ENCODE results near the gene FBXO21.
A peak's percentile ranks its signal among the peaks of the same experiment; 100 is the strongest.

Gene FBXO21

GRCh38 chr12:117161460-117162166 lies 28.7 kb downstream of the FBXO21 start:
- H3K36me3 ChIP-seq (replicated peaks; ENCODE audit: insufficient read depth, low read length) = no peaks in the 10 kb centered on the region
- DNase-seq = peak; percentile 72
- peaks cover 25% of the 10 kb centered on the region for H3F3A ChIP-seq (ENCODE audit: insufficient read depth, low read length)
- no peaks in the 10 kb centered on the region for H4K20me1 ChIP-seq (ENCODE audit: insufficient read depth, low read length)
- H2AFZ ChIP-seq (ENCODE audit: low read length) = no peak overlapping the region
- H3K4me2 ChIP-seq (ENCODE audit: low read depth, low read length) = peak overlapping the region; percentile 66
- H3K27me3 ChIP-seq (replicated peaks; ENCODE audit: insufficient read depth, low read length) = no peaks in the 10 kb centered on the region
- H3K79me2 ChIP-seq (ENCODE audit: low read length) = peaks cover 18% of the 10 kb centered on the region
- peaks cover 32% of the 10 kb centered on the region for H3K4me1 ChIP-seq (ENCODE audit: low read length)
- H3K9me2 ChIP-seq (replicated peaks; ENCODE audit: insufficient read depth, low read length) = no peaks in the 10 kb centered on the region
- peak overlapping the region; percentile 65 for H3K9ac ChIP-seq (ENCODE audit: low read length)
- H3K27ac ChIP-seq (ENCODE audit: low read length) = peak overlapping the region; percentile 97
- TF ChIP-seq EZH2phosphoT487 (IDR thresholded peaks at IDR 0.05; ENCODE audit: low read length) = no peak
- no peak for TF ChIP-seq EZH2 (optimal IDR thresholded peaks at IDR 0.05; ENCODE audit: low read depth, low read length)
- TF ChIP-seq, protein P1, sequence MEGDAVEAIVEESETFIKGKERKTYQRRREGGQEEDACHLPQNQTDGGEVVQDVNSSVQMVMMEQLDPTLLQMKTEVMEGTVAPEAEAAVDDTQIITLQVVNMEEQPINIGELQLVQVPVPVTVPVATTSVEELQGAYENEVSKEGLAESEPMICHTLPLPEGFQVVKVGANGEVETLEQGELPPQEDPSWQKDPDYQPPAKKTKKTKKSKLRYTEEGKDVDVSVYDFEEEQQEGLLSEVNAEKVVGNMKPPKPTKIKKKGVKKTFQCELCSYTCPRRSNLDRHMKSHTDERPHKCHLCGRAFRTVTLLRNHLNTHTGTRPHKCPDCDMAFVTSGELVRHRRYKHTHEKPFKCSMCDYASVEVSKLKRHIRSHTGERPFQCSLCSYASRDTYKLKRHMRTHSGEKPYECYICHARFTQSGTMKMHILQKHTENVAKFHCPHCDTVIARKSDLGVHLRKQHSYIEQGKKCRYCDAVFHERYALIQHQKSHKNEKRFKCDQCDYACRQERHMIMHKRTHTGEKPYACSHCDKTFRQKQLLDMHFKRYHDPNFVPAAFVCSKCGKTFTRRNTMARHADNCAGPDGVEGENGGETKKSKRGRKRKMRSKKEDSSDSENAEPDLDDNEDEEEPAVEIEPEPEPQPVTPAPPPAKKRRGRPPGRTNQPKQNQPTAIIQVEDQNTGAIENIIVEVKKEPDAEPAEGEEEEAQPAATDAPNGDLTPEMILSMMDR (IDR thresholded peaks at IDR 0.05; ENCODE audit: low read length) = no peak
- H3K9me3 ChIP-seq (replicated peaks; ENCODE audit: insufficient read depth, low read length) = no peaks in the 10 kb centered on the region
- peak overlapping the region; percentile 40; the same call in 1 of the 2 replicates for H3K4me3 ChIP-seq (ENCODE audit: low read length)

DNA sequence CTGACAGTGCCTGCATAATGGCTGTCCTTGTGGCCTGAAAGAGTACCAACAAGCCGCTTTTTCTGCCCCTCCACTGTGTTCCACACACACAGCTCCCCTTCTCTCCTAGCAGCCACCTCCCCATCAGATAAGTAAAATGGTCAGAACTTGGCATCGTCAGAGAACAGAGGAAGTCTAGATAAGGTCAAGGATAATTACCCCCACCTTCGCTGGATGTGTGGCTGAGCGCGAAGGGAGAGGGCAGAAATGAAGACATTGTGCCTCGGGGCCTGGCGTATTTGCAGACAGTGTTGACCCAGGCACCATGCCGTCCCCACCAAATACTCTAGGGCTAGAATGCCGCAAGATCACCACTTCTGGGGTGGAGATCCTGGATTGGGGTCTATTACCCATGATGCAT lies 30.6 kb downstream of the FBXO21 start:
- Histone ChIP-seq H3K9me3 (replicated peaks; ENCODE audit: insufficient read depth, low read length) (no peaks in the 10 kb centered on the region), H2AFZ (ENCODE audit: low read length) (no peak overlapping the region), H4K20me1 (ENCODE audit: insufficient read depth, low read length) (no peaks in the 10 kb centered on the region), H3K4me3 (ENCODE audit: low read length) (no peak overlapping the region), H3K4me2 (ENCODE audit: low read depth, low read length) (no peak overlapping the region), H3K27ac (ENCODE audit: low read length) (no peak overlapping the region), H3K79me2 (ENCODE audit: low read length) (peaks cover 10% of the 10 kb centered on the region; the same call in 1 of the 2 replicates), H3K9me2 (replicated peaks; ENCODE audit: insufficient read depth, low read length) (no peaks in the 10 kb centered on the region), H3K27me3 (replicated peaks; ENCODE audit: insufficient read depth, low read length) (no peaks in the 10 kb centered on the region), H3K4me1 (ENCODE audit: low read length) (peaks cover 21% of the 10 kb centered on the region), H3K9ac (ENCODE audit: low read length) (no peak overlapping the region), H3F3A (ENCODE audit: insufficient read depth, low read length) (peaks cover 20% of the 10 kb centered on the region), H3K36me3 (replicated peaks; ENCODE audit: insufficient read depth, low read length) (no peaks in the 10 kb centered on the region)
- TF ChIP-seq EZH2phosphoT487 (IDR thresholded peaks at IDR 0.05; ENCODE audit: low read length) = no peak
- TF ChIP-seq, protein P1 (IDR thresholded peaks at IDR 0.05; ENCODE audit: low read length) = no peak
- TF ChIP-seq EZH2 (optimal IDR thresholded peaks at IDR 0.05; ENCODE audit: low read depth, low read length) = no peak
- no peak for DNase-seq

DNA sequence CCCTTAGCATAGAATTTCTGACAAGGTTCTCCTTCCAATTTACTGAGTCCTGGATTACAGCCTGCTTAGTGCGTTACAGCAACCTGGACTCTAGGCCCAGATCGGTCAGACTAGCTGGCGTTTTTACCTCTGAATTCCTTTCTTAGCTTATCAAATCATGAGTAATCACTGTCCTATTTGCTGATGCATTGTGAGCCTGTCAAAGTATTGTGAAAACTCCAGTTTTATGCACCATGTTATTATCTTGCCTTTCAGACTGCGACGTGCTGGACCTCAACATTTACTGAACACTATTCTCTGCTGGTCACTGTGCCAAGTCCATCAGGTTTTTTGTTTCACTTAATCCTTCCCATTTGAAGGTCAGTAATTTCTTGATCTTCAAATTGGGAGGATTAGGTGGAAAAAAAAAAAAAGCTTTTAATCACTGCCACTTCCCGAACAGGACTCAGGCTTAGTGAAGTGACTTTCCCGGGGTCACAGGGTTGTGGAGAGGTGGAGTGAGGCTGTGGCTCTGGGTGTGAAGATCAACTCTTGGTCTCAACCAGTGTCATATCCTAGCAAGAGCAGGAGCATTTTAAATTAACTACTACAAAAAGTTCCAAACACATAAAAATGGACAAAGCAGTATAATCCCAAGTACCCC lies 31.2 kb downstream of the FBXO21 start:
- Histone ChIP-seq H3F3A (ENCODE audit: insufficient read depth, low read length) (peaks cover 20% of the 10 kb centered on the region), H3K27ac (ENCODE audit: low read length) (no peak overlapping the region), H2AFZ (ENCODE audit: low read length) (no peak overlapping the region), H3K4me3 (ENCODE audit: low read length) (no peak overlapping the region), H4K20me1 (ENCODE audit: insufficient read depth, low read length) (no peaks in the 10 kb centered on the region), H3K9me3 (replicated peaks; ENCODE audit: insufficient read depth, low read length) (no peaks in the 10 kb centered on the region), H3K27me3 (replicated peaks; ENCODE audit: insufficient read depth, low read length) (no peaks in the 10 kb centered on the region), H3K36me3 (replicated peaks; ENCODE audit: insufficient read depth, low read length) (no peaks in the 10 kb centered on the region), H3K9me2 (replicated peaks; ENCODE audit: insufficient read depth, low read length) (no peaks in the 10 kb centered on the region), H3K4me1 (ENCODE audit: low read length) (peaks cover 21% of the 10 kb centered on the region), H3K9ac (ENCODE audit: low read length) (no peak overlapping the region), H3K4me2 (ENCODE audit: low read depth, low read length) (no peak overlapping the region), H3K79me2 (ENCODE audit: low read length) (peaks cover 8% of the 10 kb centered on the region; the same call in 1 of the 2 replicates)
- TF ChIP-seq EZH2 (optimal IDR thresholded peaks at IDR 0.05; ENCODE audit: low read depth, low read length) = no peak
- TF ChIP-seq EZH2phosphoT487 (IDR thresholded peaks at IDR 0.05; ENCODE audit: low read length) = no peak
- TF ChIP-seq, protein P1 (IDR thresholded peaks at IDR 0.05; ENCODE audit: low read length) = no peak
- DNase-seq = no peak

All from MM.1S (cell line).